GM12892 (cell line): ENCODE results near the gene INTS11.

Experiments used
- DNase-seq: peaks from one replicate; pipeline ENCODE4 v3.0.0; 2011; ENCODE audit not compliant: insufficient read length
- FAIRE-seq: peaks from 2 replicates; lab custom pipeline; 2011; peaks lifted over from hg19 to GRCh38; lab: Jason Lieb, UNC
- POLR2A ChIP-seq: IDR thresholded peaks from 2 replicates; pipeline ENCODE4 v1.6.1; 2011; ENCODE audit warnings: low read depth, low read length, control low read depth
- POLR2AphosphoS5 ChIP-seq: IDR thresholded peaks from 2 replicates; pipeline ENCODE4 v1.6.1; 2011; ENCODE audit warnings: low read depth, low read length, control low read depth
- TAF1 ChIP-seq: IDR thresholded peaks from 2 replicates; pipeline ENCODE4 v1.6.1; 2011; ENCODE audit warnings: low read depth, mild to moderate bottlenecking, control low read depth, low read length, borderline replicate concordance

The INTS11 gene

DNA sequence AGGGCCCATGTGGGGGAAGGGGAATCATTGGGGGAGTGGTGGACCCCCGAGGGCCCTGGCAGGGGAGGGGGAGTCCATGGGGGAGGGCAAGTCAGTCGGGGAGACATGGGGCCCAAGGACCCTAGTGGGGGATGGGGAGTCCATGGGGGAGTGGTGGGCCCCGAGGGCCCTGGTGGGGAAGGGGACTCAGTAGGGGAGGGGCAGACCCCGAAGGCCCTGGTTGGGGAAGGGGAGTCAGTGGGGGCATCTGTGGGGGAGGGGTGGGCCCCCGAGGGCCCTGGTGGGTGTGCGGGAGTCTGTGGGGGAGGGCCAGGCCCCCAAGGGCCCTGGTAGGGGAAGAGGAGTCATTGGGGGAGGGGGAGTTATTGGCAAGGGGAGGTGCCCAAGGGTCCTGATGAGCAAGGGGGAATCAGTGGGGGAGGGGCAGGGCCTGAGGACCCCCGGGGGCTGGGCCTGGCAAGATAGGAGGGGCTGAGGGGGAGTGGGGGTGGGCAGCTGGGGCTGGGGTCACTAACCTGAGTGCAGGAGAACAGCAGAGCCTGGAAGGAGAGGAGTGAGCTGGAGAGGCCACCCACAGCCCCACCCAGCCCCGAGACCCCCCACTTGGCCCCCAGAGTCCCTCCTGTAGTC is 31.8 kb upstream of the INTS11 start:
- TF ChIP-seq TAF1, result no peak
- TF ChIP-seq POLR2A, result no peak
- no peak for TF ChIP-seq POLR2AphosphoS5
- no peak for FAIRE-seq
- DNase-seq, result no peak

DNA sequence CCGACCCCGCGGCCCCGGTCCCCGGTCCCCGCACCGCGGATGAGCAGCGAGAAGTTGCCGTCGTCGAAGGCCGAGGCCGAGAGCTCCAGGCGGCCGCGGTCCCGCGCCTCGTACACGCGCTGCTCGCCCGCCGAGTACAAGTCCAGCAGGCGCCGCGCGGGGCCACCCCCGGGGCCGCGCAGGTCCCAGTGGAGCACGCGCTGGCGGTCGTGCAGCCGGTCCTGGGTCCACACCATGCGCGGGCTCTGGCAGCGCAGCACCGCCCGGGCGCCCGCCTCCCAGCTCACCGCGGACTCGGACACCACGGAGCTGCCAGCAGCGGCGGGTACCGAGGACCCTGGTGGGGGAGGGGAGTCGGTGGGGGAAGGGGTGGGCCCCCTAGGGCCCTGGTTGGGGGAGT is 31.0 kb upstream of the INTS11 start:
- TF ChIP-seq POLR2AphosphoS5 (no peak), POLR2A (no peak), TAF1 (no peak)
- no peak for DNase-seq
- no peak for FAIRE-seq

DNA sequence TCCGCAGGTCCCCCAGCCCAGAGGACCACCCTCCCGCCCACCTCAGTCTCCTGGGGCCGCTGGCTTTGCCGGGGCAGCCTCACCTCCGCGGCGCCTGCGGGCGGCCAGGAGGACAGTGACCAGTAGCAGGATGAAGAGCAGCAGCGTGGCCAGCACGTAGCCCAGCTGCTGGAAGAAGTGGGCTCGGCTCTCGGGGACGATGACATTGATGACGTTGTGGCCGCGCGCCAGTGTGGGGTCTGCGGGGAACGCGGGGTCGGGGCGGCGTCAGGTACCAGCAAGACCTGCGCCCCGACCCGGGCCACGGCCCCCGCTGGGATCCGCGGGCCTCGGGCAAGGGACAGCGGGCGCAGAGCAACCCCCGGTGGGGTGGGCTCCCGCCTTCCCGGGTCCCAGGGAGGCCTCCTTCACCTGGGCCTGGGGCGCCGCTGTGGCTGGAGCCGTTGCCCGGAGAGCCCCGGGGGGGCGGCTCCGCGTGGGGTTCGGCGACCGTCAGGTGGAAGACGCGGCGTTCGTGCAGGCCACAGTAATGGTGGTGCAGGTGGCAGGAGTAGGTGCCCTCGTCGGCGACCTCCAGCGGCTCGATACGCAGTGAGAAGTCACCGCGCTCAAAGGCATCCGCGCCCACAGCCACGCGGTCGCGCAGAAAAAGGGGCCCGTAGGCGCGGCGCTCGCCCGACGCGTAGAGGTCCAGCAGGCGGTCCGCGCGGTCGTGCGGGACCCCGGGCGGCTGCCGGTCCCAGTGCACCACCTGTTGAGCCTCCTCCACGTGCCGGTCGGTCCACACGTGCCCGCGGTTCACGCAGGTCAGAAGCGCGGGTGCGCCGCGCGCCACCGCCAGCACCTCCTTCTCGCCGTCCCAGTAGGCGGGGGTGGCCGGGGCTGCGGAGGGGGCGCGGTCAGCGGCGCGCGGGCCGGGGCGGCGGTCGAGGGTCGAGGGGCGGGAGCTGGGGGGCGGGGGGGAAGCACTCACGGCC is 30.1 kb upstream of the INTS11 start:
- FAIRE-seq (no peak), DNase-seq (no peak)
- TF ChIP-seq POLR2A (no peak), POLR2AphosphoS5 (no peak), TAF1 (no peak)

DNA sequence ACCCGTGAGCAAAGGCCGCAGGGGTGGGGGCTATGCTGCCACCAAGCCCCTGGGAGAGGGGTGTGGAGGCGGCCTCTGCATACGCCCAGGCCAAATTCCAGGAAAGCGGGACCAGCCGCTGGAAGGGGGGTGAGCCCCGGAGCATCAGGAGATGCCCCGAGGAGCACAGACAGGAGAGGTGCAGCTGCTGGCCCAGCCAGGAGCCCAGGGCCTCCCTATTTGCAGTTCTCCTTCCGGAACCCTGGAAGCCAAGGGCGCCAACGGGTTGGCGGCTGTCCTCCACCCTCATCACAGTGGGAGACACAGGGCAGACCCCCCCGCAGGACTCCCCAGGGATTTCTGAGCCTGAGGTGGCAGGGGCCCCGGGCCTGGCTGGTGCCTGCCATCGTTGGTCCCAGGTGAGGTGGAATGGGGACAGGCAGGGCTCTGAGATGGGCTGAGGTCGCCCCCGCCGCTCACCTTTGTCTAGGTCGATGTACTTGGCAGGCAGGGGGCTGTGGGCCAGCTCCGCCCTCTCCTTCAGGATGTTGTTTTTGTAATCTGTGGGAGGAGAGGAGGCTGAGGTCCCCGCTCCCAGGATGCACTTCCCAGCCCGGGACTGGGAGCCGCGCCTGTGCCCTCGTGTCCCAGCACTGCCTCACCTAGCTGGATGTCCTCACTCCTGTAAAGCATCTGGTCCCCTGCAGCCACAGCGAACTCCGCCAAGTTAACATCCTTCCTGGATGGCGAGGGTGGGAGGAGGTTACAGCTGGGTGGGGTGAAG is 29.1 kb upstream of the INTS11 start:
- FAIRE-seq (no peak), DNase-seq (no peak)
- no peak for TF ChIP-seq TAF1
- TF ChIP-seq POLR2A, result no peak
- TF ChIP-seq POLR2AphosphoS5, result no peak

DNA sequence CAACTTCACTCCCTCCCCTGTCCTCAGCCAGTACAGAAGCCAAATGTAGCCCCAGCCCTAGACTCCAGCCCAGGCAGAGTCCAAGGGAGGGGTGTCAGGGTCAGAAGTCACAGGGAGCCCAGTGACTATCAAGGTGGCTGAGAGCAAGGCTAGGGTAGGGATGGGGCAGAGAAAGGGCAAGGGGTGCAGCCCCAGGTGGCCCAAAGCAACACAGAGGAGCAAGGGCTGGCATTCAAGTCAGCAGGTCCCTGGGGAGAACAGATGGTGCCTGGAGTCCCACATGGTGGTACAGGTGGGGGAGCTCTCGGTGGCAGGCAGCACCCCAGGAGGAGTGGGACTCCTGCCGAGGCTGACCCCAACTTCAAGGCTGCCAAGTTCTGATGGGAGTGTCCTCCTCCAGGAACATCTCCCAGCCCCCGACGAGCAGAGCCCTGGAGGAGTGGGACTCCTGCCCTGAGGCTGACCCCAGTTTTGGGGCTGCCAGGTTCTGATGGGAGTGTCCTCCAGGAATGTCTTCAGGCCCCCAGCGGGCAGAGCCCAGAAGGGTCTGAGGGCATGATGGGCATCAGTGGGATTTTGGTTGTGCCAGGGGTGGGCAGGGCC is 28.4 kb upstream of the INTS11 start:
- FAIRE-seq, result no peak
- no peak for DNase-seq
- TF ChIP-seq TAF1 (no peak), POLR2AphosphoS5 (no peak), POLR2A (no peak)

DNA sequence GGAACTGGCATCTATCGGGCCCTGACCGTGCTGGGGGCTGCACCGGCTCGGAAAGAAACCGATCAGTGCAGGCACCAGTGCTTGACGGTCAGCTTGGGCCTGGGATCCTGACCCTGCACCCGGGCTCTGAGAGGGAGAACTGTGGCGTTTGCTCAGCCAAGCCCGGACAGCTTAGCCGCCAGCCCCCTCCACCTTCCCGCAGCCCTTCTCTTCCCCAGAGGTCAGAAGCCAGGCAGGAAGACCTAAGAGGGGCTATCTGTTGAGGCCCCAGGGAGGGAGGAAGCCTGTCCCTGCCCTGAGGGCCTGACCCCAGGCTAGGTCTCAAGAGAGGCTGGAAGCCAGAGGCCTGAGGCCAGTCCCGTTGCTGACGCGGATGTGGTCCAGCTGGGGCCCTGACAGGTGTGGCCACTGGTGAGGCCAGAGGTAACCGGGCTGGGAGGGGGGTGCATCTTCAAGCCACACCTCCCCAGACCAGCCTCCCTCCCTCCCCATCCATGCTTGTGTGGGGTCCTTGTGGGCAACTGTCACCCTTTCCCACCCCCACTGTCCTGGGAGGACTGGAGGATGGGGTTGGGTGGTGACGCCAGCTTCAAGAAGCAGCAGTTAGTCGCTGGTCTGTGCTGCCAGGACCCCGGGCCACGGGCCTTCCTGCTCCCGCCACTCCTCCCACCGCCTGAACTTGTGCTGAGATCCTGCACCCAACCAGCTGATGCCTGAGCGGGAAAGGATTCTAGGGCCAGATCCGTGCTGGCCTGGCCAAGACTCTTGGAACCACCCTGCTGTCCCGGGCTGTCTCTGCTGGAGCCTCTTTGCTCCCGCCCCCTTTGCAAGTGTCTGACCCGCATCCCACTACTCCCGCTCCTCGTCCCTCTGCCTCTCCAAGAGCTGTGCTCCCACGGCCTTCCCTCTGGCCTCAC is 27.3 kb upstream of the INTS11 start:
- DNase-seq, result no peak
- TF ChIP-seq TAF1 (no peak), POLR2A (no peak), POLR2AphosphoS5 (no peak)
- no peak for FAIRE-seq

DNA sequence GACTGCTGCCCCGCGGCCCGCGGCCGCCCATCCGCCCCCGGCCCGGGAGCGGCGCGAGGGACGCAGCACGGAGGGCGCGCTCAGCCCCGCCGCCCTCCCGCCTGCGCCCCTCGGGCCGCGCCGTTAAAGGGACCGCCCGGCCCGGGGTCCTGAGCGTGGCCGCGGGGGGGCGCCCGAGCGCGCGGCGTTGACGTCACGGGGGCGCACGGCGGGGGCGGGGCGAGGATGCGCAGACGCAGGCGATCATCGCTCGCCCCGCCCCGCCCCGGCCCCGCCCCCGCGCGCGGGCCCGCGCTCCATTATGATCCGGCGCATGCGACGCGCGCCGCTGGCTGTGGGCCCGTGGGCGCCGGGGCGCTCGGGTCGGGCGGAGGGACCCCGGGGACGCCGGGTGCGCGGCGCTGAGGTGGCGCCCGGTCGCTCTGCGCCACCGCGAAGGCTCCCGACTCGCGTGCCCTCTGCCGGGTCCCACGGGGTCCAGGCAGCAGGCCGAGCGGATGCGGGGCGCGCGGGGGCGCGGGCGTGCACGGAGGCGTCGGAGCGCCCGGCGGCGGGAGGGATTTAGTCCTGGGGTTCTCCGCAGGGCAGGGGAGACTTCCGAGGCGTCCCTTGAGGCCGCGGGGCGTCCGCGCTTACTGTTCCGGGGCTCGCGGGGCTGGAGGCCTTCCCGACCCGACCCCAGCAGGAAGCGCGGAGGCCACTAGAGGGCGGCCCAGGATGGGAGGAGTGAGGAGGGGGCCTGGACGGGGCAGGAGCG is 25.0 kb upstream of the INTS11 start, which contains the start of gene DVL1:
TSS of gene DVL1 (minus strand) at position 163 of the 757 bp plus-strand sequence. CDS start 353 bp downstream, outside the sequence.
- TF ChIP-seq POLR2A (peak; percentile 57; the same call in 1 of the 2 replicates), POLR2AphosphoS5 (peak; percentile 48; the same call in 1 of the 2 replicates), TAF1 (no peak)
- DNase-seq, result peak; percentile 93
- peak; percentile 70 for FAIRE-seq

DNA sequence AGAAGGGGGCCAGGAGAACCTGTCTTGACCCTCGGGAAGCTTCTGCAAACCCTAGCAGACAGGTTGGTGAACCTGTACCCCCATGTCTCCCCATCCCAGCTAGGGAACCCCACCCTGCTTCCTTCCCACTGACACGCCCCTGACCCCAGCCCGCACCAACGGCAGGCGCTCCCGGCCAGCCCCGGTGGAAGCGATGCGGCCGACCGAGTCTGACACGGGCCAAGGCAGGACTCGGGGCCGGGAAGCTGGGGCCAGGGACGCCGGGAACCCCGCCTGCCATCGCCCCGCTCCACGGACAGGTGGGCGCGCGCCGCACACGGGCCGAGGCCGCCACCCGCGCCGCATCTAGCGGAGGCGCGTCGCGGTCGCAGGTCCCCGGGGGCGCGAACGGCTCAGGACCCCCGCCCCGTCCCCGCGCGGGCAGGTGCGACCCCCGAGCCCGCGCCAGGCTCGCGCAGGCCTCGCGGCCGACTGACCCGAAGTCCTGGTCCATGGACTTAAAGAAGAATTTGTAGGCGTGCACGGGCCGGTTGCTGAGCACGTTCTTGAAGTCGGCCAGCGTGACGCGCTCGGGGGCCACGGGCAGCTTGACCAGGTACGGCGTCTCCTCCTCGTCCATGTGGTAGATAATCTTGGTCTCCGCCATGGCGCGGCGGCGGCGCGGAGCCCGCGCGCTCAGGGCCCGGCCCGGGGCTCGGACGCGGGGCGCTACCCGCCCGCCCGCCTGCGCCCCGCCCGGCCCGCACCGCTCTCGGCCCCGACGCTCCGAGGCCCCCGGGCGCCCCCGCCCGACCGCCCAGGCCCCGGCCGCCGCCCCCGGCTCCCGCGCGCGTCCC is 24.2 kb upstream of the INTS11 start:
- FAIRE-seq (peak; percentile 24), DNase-seq (no peak)
- TF ChIP-seq POLR2A (no peak), TAF1 (no peak), POLR2AphosphoS5 (no peak)
